HG02642 (cell line): ENCODE measurements around the gene SPON2.

ENCODE experiments used
- ATAC-seq: cut with Tn5 transposase; IDR thresholded peaks from one replicate; pipeline ENCODE4 v1.9.1; 2021; ENCODE audit warnings: mild to moderate bottlenecking; ENCODE audit not compliant: unreplicated experiment, poor library complexity

The SPON2 gene

GRCh38 chr4:1176398-1177273 is 4.3 kb upstream of the SPON2 start:
- no peak for ATAC-seq

DNA sequence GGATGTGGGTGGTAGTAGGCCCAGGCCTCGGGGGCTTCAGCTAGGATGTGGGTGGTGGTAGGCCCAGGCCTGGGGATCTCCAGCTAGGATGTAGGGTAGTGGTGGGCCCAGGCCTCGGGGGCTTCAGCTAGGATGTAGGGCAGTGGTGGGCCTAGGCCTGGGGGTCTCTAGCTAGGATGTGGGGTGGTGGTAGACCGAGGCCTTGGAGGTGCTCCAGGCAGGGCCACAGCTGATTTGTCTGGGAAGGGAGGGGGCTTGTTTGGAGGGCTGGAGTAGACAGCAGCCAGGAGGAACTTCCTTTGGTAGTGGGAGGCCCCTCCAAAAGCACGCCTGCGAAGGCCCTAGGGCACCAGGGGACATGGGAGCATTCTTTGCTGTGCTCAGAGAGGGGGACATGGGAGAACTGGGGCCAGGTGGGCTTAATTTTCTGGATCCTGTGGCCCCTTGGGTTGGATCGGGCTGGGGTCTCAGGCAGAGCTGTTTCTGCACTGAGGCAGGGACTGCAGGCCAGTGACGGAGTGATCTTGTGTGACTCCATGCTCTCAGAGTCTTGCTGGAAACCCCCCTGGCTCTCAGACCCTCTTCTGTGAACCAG is 3.3 kb upstream of the SPON2 start:
- no peak for ATAC-seq

DNA sequence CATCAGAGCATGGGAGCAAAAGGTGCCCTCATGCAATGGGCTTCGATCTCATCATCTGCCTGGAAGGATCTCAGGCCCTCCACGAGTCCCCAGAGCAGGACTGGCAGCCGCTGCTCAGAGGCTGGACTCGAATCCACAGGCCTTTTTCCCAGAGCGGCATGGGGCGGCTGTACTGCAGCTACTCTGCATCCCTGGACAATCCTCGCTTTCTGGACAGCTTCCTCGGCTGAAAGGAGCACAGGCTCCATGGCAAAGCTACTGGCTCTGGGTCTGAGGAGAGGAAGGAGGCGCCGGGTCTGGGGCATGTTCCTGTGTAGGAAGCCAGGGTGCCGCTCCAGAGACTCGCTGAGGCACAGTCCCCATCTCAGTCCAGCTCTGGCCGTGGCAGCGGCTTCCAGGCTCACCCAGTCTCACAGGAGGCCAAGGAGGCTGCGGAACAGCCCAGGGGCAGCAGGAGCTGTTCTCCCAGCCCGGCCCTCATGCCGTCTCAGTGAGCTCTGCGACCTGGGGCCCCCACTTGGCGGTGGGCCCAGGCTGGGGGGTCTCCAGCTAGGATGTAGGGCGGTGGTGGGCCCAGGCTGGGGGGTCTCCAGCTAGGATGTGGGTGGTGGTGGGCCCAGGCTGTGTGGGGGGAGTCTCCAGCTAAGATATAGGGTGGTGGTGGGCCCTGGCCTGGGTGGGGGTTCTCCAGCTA is 2.7 kb upstream of the SPON2 start:
- no peak for ATAC-seq

- no peak for ATAC-seq
Measured at GRCh38 chr4:1172971-1173757, 781 bp upstream of the SPON2 start.

DNA sequence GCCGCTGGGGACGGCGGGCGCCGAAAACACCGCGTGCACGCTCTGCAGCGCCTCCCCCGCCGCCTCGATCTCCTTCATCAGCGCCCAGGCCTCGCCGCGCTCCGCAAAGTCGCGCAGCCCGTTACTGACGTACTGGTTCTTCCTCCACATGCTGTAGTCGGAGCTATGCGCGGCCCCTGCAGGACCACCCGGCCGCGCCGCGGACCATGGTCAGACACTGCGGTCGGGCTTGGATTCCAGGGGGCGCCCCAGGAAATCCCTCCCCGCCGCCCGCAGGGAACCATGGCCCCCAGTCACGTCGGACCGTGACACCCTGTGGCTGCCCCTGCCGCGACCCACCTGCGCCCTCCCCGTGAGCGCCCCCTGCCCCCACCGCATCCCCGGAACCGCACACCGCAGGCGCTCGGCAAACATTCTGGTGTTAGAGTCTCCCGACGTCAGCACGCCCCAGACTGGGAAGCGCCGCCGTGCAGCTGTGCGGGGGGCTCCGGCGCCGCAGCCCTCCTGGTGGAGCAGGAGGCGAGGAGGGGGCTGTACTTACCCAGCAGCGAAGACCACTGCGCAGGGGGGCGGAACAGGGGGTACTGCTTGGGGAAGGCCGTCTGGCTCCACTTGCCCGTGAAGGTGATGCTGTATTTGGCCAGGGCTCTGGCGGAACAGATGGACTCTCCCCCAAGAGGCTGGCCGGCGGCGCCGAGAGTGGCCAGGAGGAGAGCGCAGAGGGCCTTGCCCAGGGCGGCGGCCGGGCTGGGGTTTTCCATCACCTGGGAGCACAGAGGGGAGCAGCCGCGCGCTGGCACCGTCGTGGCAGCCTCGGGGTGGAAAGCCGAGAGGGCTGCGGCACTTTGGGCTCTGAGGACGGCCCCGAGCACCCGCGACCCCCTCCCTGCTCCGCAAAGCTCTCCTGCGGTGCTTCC is 814 bp downstream of the SPON2 start:
- ATAC-seq, result no peak

- ATAC-seq, result no peak
Measured at GRCh38 chr4:1170976-1171310, 1.4 kb downstream of the SPON2 start.

GRCh38 chr4:1170156-1170975 is 2.0 kb downstream of the SPON2 start:
- ATAC-seq, result no peak

- ATAC-seq, result no peak
Measured at GRCh38 chr4:1169691-1170096, 2.7 kb downstream of the SPON2 start.

GRCh38 chr4:1169171-1169671 is 3.2 kb downstream of the SPON2 start:
- ATAC-seq, result no peak

GRCh38 chr4:1168191-1169101 is 3.9 kb downstream of the SPON2 start:
- no peak for ATAC-seq

GRCh38 chr4:1167244-1167949 is 5.0 kb downstream of the SPON2 start:
- ATAC-seq, result peak; percentile 80

GRCh38 chr4:1166509-1167243 is 5.7 kb downstream of the SPON2 start:
- peak; percentile 1 for ATAC-seq

GRCh38 chr4:1164956-1165545 is 7.3 kb downstream of the SPON2 start:
- ATAC-seq, result no peak

DNA sequence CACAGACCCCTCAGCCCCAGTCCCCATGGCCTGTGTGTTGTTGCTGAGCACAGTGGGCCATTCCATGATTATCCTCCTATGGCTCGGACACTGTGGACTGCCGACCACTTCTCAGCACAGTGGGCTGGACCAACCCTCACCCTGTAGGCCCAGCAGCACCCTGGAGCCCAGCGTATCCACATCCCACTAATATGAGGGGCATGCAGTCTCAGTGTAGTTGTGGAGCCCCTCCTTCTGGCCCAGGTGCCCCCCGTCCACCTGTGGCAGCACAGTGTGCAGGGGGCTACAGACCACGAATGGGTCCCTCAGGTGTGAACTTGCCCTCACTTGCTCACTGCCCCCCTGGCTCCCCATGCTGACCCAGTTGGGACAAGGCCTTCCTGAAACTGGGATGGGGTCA is 7.9 kb downstream of the SPON2 start:
- no peak for ATAC-seq

GRCh38 chr4:1164040-1164439 is 8.3 kb downstream of the SPON2 start:
- no peak for ATAC-seq

- ATAC-seq, result no peak
Measured at GRCh38 chr4:1160351-1160750, 12.0 kb downstream of the SPON2 start.
